IgD-negative memory B cell (primary cell): ENCODE data around the gene TMC6. TPM values are rescaled to one million over a fixed set of nuclear protein-coding genes. Genes with fewer than 3 reads are reported as not detected.
A peak's percentile ranks its signal among the peaks of the same experiment; 100 is the strongest.
"Not testable (repeated sequence)": the region's sequence is repeated elsewhere in the genome, so short reads cannot be mapped to it uniquely, and the experiment has no call there.

Experiments used
- H3K27ac Mint-ChIP-seq, 3 donors: one replicate each; pipeline ENCODE4 v1.8.0; 2020 to 2022; ENCODE audit warnings: mild to moderate bottlenecking in 3 of 3, mixed read lengths in 3 of 3, moderate library complexity in 1 of 3
- H3K27me3 Mint-ChIP-seq: one replicate; pipeline ENCODE4 v1.8.0; 2021; ENCODE audit warnings: mixed read lengths
- H3K36me3 Mint-ChIP-seq: one replicate; pipeline ENCODE4 v1.8.0; 2020; ENCODE audit warnings: mild to moderate bottlenecking, mixed read lengths
- H3K4me1 Mint-ChIP-seq, 3 donors: one replicate each; pipeline ENCODE4 v1.8.0; 2020 to 2022; ENCODE audit warnings: mixed read lengths in 3 of 3, mild to moderate bottlenecking in 1 of 3
- H3K4me3 Mint-ChIP-seq, 4 donors: one replicate each; pipeline ENCODE4 v1.8.0; 2020 to 2022; ENCODE audit warnings: mild to moderate bottlenecking in 4 of 4, mixed read lengths in 4 of 4, moderate library complexity in 3 of 4
- H3K9me3 Mint-ChIP-seq, 3 donors: one replicate each; pipeline ENCODE4 v1.8.0; 2020 to 2021; ENCODE audit warnings: mixed read lengths in 3 of 3, mild to moderate bottlenecking in 1 of 3
- polyA plus RNA-seq: library from polyadenylated mRNA; unstranded; fragments of 300-500 nt; fragmentation: Illumina TruSeq; gene quantifications from one replicate; pipeline ENCODE4 v1.2.3, GENCODE V29; 2021

The TMC6 gene, protein sequence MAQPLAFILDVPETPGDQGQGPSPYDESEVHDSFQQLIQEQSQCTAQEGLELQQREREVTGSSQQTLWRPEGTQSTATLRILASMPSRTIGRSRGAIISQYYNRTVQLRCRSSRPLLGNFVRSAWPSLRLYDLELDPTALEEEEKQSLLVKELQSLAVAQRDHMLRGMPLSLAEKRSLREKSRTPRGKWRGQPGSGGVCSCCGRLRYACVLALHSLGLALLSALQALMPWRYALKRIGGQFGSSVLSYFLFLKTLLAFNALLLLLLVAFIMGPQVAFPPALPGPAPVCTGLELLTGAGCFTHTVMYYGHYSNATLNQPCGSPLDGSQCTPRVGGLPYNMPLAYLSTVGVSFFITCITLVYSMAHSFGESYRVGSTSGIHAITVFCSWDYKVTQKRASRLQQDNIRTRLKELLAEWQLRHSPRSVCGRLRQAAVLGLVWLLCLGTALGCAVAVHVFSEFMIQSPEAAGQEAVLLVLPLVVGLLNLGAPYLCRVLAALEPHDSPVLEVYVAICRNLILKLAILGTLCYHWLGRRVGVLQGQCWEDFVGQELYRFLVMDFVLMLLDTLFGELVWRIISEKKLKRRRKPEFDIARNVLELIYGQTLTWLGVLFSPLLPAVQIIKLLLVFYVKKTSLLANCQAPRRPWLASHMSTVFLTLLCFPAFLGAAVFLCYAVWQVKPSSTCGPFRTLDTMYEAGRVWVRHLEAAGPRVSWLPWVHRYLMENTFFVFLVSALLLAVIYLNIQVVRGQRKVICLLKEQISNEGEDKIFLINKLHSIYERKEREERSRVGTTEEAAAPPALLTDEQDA
- polyA plus RNA-seq: 212 TPM

DNA sequence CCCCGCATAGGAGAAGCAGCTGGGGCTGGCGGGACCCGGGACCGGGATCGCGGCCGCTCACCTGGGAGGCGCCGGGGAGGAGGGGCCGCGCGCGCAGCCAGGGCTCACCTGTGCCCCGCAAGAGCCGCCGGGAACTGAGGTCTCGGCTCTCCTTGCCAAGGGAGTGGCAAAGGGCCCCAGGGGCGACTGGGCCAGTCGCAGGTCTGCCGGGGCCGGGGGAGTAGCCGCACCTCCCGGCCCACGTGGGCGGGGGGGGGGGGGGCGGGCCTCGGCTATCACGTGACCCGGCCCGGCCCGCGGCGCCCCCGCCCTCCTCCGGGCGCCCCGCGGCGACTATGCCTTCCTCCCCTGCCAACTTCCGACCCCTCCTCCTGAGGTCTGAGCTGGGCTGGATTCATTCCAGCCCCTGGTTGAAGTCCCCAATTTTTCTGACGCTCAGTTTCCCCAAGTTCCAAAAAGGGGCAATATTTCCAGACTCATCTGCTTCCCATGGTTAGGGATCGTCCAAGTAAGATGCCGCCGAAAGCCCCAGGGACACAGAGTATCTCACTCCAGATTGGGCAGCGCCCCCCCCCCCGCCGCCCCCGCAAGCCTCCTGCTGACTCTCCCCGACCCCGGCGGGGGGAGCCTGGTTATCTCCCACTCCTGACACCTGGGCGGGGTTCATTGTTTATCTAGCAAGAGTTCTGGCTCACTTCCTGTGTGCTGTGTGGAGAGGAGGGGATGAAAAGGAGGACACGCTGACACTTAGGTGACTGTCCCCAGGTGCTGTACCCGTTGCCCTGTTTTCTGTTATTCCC, at the start of gene TMC6:
Gene TMC6, minus strand, starts transcription at position 205 of the 800 bp plus-strand sequence. CDS start 1,923 bp downstream, outside the sequence.
- H3K4me3 Mint-ChIP-seq: peak within 1 kb of the TSS; percentile 94 to 99 (median 96)
- no peaks in the 10 kb centered on the region for H3K9me3 Mint-ChIP-seq
- peaks cover 4% of the 10 kb centered on the region for H3K36me3 Mint-ChIP-seq

GRCh38 chr17:78176548-78177025, 48.0 kb upstream of the TMC6 start:
- Mint-ChIP-seq H3K9me3 (no peaks in the 10 kb centered on the region), H3K27me3 (peaks cover 1% of the 10 kb centered on the region), H3K4me1 (peaks cover 48 to 64% (median 57%) of the 10 kb centered on the region in 3 donors), H3K4me3 (peak overlapping the region; percentile 21 to 84 (median 57)), H3K27ac (peak overlapping the region; percentile 73 to 98 (median 87)), H3K36me3 (no peaks in the 10 kb centered on the region)

More for the DNA sequence above, at the start of gene TMC6:
- Mint-ChIP-seq H3K4me1 (peaks cover 22 to 34% (median 28%) of the 10 kb centered on the region in 3 donors), H3K27me3 (no peaks in the 10 kb centered on the region), H3K27ac (peak within 1 kb of the TSS; percentile 96 to 100 (median 98))

GRCh38 chr17:78175643-78175981, 47.1 kb upstream of the TMC6 start:
- H3K4me3 Mint-ChIP-seq: peak overlapping the region in 3 of 4 donors; percentile 32 to 84 (median 77)
- H3K27ac Mint-ChIP-seq: peak overlapping the region in 2 of 3 donors; percentile 98 to 99
- H3K36me3 Mint-ChIP-seq: no peaks in the 10 kb centered on the region
- no peaks in the 10 kb centered on the region for H3K9me3 Mint-ChIP-seq
- peaks cover 50 to 69% (median 58%) of the 10 kb centered on the region in 3 donors for H3K4me1 Mint-ChIP-seq
- H3K27me3 Mint-ChIP-seq: peaks cover 1% of the 10 kb centered on the region

DNA sequence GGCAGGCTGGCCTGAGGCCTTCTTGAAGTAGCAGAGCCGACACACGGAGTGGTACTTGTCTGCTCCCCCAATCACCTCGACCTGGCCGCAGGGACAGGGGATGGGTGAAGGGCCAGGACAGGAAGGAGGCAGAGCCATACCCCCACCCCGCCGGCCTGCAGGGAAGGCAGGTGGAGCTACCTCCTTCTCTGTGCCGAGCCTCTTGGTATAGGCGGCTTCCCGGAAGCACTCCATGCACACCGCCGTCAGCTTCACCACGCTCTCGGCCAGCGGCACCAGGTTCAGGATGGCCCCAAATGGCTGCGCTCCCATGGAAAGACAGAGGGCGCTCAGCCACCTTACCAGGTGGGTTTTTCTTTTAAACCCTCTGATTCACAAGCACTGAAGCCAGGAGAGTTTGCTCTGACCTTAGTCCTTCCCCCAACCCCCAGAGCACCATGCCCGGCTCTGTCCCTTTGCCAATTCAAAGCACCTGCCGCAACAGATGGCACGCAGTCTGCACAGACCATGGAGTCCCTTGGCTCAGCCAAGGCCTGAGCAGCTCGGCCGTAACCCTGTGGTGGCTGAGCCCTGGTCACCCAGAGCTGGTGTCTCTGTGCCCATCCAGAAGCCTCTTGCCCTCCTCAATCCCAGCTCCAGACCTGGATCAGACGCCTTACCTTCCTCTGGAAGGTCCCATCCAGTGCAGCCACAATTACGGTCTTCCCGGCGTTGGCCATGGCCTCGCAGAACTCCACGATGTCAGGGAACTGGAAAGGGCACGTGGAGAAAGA, 46.5 kb upstream of the TMC6 start:
- Mint-ChIP-seq H3K36me3 (no peaks in the 10 kb centered on the region), H3K9me3 (no peaks in the 10 kb centered on the region), H3K27ac (peak overlapping the region; percentile 98 to 99 (median 98)), H3K4me1 (peaks cover 45 to 66% (median 58%) of the 10 kb centered on the region in 3 donors), H3K27me3 (peaks cover 1% of the 10 kb centered on the region), H3K4me3 (peak overlapping the region; percentile 68 to 97 (median 78))

- peak overlapping the region; percentile 77 to 97 (median 83) for H3K4me3 Mint-ChIP-seq
- H3K27ac Mint-ChIP-seq: peak overlapping the region; percentile 98 to 99 (median 98)
- H3K9me3 Mint-ChIP-seq: no peaks in the 10 kb centered on the region
- H3K36me3 Mint-ChIP-seq: no peaks in the 10 kb centered on the region
- peaks cover 1% of the 10 kb centered on the region for H3K27me3 Mint-ChIP-seq
- H3K4me1 Mint-ChIP-seq: peaks cover 43 to 68% (median 56%) of the 10 kb centered on the region in 3 donors
Measured at GRCh38 chr17:78174346-78174869, 45.9 kb upstream of the TMC6 start.

- Mint-ChIP-seq H3K4me1 (peaks cover 43 to 68% (median 56%) of the 10 kb centered on the region in 3 donors), H3K27ac (peak overlapping the region; percentile 98 to 99 (median 98)), H3K27me3 (peaks cover 1% of the 10 kb centered on the region), H3K36me3 (no peaks in the 10 kb centered on the region), H3K4me3 (peak overlapping the region; percentile 77 to 97 (median 83)), H3K9me3 (no peaks in the 10 kb centered on the region)
Measured at GRCh38 chr17:78173097-78173715, 44.7 kb upstream of the TMC6 start.

GRCh38 chr17:78172249-78173051, 43.9 kb upstream of the TMC6 start:
- H3K27ac Mint-ChIP-seq: peak overlapping the region; percentile 98 to 99 (median 98)
- H3K27me3 Mint-ChIP-seq: peaks cover 1% of the 10 kb centered on the region
- H3K4me3 Mint-ChIP-seq: peak overlapping the region; percentile 77 to 97 (median 83)
- H3K36me3 Mint-ChIP-seq: no peaks in the 10 kb centered on the region
- H3K4me1 Mint-ChIP-seq: peaks cover 43 to 68% (median 56%) of the 10 kb centered on the region in 3 donors
- H3K9me3 Mint-ChIP-seq: no peaks in the 10 kb centered on the region

GRCh38 chr17:78171591-78172248, 43.2 kb upstream of the TMC6 start:
- Mint-ChIP-seq H3K27ac (peak overlapping the region; percentile 98 to 99 (median 98)), H3K4me1 (peaks cover 43 to 61% (median 55%) of the 10 kb centered on the region in 3 donors), H3K4me3 (peak overlapping the region; percentile 77 to 97 (median 83))
- not testable (repeated sequence) for H3K27me3 Mint-ChIP-seq, H3K36me3 Mint-ChIP-seq, H3K9me3 Mint-ChIP-seq

- H3K4me1 Mint-ChIP-seq: peaks cover 35 to 54% (median 47%) of the 10 kb centered on the region in 3 donors
- no peaks in the 10 kb centered on the region for H3K36me3 Mint-ChIP-seq
- H3K9me3 Mint-ChIP-seq: no peaks in the 10 kb centered on the region
- H3K4me3 Mint-ChIP-seq: peak overlapping the region; percentile 77 to 91 (median 86)
- H3K27ac Mint-ChIP-seq: peak overlapping the region in 2 of 3 donors; percentile 80 to 98
- H3K27me3 Mint-ChIP-seq: peaks cover 1% of the 10 kb centered on the region
Measured at GRCh38 chr17:78170692-78171590, 42.4 kb upstream of the TMC6 start.

DNA sequence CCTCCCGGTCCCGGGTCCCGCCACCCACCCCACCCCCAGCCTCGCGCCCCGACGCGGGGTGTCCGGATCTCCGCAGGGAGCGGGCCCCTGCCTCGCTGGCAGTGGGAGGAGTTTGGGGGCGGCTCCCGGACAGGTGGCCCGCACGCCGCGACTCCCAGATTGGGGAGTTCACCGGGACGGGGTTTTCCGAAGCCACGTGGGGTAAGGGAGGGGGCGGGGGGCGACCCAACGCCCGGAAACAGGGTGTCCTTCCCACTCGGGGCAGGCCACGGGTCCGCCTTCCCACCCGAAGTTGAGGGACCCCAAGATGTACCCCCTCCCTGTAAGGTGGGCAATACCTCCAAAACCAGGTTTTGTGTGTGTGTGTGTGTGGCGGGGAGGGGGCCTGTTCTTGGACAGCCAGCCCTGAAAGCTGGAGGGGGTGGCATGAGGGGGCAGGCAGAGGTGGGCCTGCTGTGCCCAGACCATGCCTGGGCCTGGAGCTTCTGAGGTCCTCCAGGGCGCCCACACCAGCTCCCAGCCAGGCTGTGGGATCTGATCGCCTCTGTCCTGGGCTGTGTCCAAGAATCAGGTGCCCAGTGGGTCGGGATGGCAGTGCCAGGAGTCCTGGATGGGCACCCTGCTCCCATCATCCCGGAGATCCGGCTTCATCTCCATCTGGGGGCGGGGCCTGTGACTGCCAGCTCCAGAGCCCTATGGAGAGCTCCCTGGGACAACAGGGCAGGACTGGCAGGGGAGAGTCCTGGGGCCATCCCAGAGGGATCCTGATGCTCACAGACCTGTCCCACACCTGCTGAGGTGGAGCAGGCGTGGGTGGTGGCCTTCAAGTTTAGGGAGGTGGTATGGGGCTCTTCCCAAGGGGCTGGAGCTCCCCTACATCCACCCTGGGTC, 40.6 kb upstream of the TMC6 start:
- Mint-ChIP-seq H3K27me3 (peaks cover 1% of the 10 kb centered on the region), H3K4me1 (peaks cover 26 to 38% (median 34%) of the 10 kb centered on the region in 3 donors), H3K27ac (peak overlapping the region; percentile 80 to 98 (median 80)), H3K9me3 (no peaks in the 10 kb centered on the region), H3K4me3 (peak overlapping the region; percentile 77 to 90 (median 86)), H3K36me3 (no peaks in the 10 kb centered on the region)
